Stimulated activated CD4-positive, alpha-beta T cell treated with anti-CD3 and anti-CD28 coated beads, Interleukin-12 subunit alpha, Interleukin-12 subunit beta, amount 100 ng/mL, for 4 hours (primary cell): Measurements from ENCODE around the gene ME1.
"Not testable (repeated sequence)": the region's sequence is repeated elsewhere in the genome, so short reads cannot be mapped to it uniquely, and the experiment has no call there.

Experiments used
- DNase-seq: peaks from one replicate; pipeline ENCODE4 v3.0.0-alpha.2; 2020

The ME1 gene

DNA sequence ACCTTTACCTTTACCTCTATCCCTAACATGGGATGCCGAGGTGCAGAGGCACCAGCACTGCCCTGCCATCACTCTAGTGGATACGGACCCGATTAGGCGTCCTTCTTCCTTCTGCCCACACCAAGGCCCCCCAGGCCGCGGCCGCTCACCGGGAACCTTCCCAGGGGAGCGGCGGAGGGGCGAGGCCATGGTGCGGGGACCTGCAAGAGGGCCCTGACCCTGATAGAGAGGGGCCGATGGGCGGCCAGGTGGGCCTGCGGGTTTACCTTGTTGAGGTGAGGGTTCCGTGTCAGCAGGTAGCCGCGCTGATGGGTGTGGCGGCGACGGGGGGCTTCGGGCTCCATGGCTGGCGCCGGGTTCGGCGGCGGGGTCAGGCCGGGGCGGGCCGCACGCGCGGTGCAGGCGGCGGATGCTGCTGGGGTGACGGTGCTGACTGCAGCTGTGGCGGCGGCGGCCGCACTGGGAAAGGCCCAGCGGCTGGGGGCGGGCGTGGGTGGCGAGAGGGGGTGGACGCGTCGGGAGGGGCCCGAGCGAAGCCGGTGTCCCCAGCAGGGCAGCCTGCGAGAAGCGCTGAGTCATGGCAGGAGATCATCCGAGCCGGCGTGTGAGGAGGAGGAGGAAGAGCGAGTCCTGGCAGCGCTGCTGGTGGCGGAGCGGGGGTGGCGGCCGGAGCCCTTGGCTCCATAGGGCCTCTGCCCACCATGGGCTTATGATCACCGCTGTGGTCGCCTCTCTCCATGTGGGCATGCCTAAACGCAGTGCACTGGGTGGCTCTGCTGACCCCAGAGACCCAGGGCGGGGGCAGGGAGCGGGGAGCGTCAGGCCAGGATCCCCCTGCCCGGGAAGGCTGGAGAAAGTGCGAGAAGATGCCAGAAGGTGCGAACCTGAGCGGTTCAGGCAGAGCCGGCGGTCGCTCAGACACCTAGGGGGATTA is at the start of gene ME1:
ME1 (minus strand) TSS at position 441 of the 934 bp plus-strand sequence; CDS start at position 344, 97 bp downstream.
- DNase-seq, result peak; percentile 26

GRCh38 chr6:83480470-83480869 is 49.6 kb upstream of the ME1 start:
- DNase-seq, result no peak

DNA sequence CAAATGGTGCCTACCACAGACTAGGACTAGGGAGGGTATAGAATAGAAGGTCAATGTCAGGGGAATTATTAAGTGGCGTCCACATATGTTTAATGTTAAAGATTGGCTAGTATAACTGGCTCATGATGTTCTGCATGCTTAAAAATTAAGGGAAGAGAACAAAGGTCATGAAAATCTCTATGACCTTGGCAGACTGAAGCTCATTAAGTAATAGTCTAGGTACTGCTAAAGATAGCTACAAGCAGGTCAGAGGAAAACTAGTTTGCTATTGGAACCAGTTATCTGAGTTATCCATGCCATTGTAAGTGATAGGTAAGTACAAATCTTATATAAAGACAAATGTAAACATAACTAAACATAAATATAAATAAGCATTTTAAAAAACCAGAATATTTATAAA is 48.5 kb upstream of the ME1 start:
- DNase-seq, result no peak

DNA sequence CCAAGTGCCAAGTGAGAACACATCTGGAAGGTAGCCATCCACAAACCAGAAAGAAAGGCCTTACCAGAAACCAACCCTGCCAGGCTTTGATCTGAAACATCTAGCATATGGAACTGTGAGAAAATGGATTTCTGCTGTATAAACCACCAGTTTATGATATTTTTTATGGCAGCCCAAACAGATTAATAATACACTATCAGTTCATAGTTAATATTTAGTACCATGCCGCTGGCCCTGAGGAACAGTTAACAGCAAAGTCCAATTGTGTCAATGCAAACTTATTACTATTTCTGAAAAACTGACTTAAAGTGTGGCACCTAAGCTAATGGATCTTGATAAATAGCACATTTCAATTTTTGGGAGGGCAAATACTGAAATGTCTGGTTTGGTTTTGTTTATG is 46.1 kb upstream of the ME1 start:
- DNase-seq, result no peak

GRCh38 chr6:83474309-83474708 is 43.5 kb upstream of the ME1 start:
- DNase-seq, result no peak

DNA sequence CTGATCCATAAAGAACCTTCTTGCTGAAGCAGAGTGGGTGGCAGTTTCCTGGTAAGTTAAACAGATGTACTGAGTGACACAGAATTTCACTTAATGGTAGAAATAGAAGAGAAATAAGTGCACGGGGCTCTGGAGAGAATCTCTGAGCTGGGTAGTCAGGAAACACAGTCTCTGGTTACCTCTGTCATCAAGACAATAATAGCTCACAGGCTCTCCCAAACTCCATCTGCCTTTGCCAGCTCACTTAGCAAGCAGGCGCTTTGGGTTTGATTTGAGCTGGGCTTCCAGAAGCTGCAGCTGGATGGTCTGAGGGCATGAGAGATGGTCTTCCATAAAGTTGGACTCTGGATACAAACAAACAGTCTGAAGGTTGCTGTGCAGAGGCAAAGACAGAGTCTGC is 41.9 kb upstream of the ME1 start:
- no peak for DNase-seq

- DNase-seq, result no peak
Observed at GRCh38 chr6:83470587-83470986, 39.7 kb upstream of the ME1 start.

DNA sequence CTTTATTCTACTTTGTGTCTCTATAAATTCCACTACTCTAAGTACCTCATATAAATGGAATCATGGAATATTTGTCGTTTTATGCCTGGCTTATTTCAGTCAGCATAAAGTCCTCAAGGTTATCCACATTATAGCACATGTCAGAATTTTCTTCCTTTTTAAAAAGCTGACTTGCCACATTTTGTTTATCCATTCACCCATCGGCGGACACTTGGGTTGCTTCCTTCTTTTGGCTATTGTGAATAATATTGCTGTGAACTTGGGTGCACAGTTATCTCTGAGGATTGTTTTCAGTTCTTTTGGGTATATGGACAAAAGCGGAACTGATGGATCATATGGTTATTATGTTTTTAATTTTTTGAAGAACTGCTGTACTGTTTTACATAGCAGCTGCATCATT is 39.1 kb upstream of the ME1 start:
- DNase-seq, result no peak

- no peak for DNase-seq
Observed at GRCh38 chr6:83467620-83468036, 36.8 kb upstream of the ME1 start.

GRCh38 chr6:83466328-83466727 is 35.5 kb upstream of the ME1 start:
- no peak for DNase-seq

- no peak for DNase-seq
Observed at GRCh38 chr6:83464381-83465140, 33.7 kb upstream of the ME1 start.

- DNase-seq, result no peak
Observed at GRCh38 chr6:83463886-83464285, 33.0 kb upstream of the ME1 start.

DNA sequence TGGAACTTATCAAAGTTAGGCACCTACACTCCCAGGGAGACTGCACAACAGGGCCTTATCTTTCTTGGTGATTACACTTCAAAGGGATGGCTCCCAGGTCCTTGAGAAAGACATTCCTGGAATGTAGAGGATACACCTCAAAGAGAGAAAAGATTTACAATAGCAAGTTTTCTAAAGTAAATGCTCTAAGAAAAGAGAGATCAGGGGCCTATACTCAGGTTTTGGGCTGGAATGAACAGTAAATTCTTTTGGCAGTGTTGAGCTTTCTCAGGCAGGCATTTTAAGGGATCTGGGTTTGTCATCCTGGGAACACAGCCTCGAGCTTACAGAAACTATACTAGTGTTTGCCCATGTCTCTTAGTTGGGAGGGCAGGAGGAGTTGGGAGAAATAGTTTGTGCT is 31.7 kb upstream of the ME1 start:
- DNase-seq, result no peak

DNA sequence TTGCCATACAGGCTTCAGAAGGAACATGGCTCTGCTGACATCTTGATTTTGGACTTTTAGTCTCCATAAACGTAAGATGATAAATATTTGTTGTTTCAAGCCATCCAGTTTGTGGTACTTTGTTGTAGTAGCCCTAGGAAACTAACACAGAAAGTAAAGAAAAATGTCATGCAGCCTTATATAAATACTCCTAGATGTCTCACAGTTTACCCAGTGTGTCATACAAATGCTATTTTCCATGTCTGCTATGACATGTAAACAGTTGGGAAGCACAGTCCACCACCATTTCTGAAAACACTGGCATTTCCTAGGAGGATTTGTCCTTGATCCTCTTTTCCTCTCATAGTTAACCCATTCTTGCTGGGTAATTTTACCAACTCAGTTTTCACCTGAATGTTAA is 30.6 kb upstream of the ME1 start:
- no peak for DNase-seq

DNA sequence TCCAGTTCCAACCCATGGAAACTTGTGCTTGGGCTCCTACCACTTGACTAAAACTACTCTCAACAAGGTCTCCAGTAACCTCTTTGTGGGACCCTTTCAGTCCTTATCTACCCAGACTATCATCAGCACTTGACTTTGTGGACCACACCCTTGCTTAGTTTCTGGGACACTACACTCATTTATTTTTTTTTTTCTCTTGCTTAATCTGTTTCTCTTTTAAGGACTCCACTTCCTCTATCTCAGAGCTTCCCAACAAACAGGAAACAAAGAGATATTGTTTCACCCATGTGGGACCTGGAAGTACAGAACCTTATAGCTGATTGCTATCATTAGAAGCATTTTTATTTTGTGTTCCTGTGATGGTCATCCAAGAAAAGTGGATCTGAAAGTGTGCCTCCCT is 28.8 kb upstream of the ME1 start:
- no peak for DNase-seq

GRCh38 chr6:83450015-83450414 is 19.2 kb upstream of the ME1 start:
- DNase-seq, result not testable (repeated sequence)

DNA sequence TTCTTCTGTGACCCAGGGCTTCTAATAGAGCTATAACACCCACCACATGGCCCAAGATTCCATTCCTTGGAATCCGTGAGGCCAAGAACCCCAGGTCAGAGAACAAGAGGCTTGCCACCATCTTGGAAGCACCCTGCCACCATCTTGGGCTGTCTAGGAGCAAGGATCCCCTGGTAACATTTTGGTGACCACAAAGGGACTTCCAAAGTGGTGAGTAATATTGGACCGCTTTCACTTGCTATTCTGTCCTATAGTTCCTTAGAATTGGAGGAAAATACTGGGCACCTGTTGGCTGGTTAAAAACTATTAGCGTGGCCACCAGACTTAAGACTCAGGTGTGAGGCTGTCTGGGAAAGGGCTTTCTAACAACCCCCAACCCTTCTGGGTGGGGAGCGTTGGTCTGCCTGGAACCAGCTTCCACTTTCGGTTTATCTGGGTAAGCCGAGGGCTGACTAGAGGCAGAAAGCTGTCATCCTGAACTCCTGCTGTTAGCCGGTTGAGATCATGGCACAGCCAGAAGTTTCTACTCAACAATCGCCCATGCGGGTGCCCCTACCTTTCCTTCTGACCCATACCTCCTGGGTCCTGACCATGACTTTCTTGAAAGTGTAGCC is 13.3 kb upstream of the ME1 start:
- DNase-seq, result not testable (repeated sequence)

GRCh38 chr6:83443516-83443915 is 12.7 kb upstream of the ME1 start:
- no peak for DNase-seq

DNA sequence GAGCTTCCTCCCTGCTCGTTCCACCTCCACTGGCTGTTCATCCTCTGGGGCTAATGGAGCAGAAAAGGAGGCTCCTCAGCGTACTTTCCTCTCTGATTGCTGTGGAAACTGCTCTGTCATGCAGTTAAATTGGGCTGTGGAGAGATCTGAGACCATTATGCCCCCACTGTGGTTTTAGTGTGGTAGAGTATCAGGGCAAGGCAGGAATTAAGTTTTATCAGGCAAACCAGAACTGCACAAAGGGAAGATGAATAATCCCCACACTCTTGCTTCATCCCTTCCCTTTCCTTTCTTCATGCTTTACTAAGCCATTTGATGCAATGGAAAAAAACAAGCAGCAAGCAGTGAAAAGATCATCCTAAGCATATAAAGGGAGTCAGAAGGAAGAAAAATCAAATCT is 11.9 kb upstream of the ME1 start:
- DNase-seq, result no peak

- DNase-seq, result no peak
Observed at GRCh38 chr6:83439201-83439600, 8.3 kb upstream of the ME1 start.

GRCh38 chr6:83436674-83437073 is 5.8 kb upstream of the ME1 start:
- DNase-seq, result no peak

GRCh38 chr6:83433177-83433576 is 2.3 kb upstream of the ME1 start:
- no peak for DNase-seq

GRCh38 chr6:83432636-83433035 is 1.8 kb upstream of the ME1 start:
- DNase-seq, result no peak
